K562 (cell line): ENCODE results near the gene PLEKHA6. TPM values are rescaled to one million over a fixed set of nuclear protein-coding genes. Genes with fewer than 3 reads are reported as not detected.

Source experiments
- ATAC-seq: fragments of 200-7000 bp; cut with Tn5 transposase; 3 replicates; pipeline ENCODE4 v1.9.1; 2020; ENCODE audit warnings: moderate library complexity
- BruUV-seq: library from RNA; stranded (reverse); fragments of 400-500 nt; replicated peaks from 2 replicates; lab custom pipeline; 2021; lab: Mats Ljungman, UMichigan
- CTCF ChIA-PET: fragments of 300-600 bp; formaldehyde crosslinking; extraction: SDS; loops from one replicate; lab custom pipeline; 2021; ENCODE audit warnings: low intra/inter-chr PET ratio; lab: Yijun Ruan, JAX
- POLR2A ChIA-PET: fragments of 300-600, 350-650 bp; sonication (Branson Sonifier 250); formaldehyde crosslinking; extraction: SDS; loops from one replicate; lab custom pipeline; 2021; ENCODE audit warnings: antibody characterized with exemption, inconsistent platforms; lab: Yijun Ruan, JAX
- DNase-seq, 4 experiments: peaks; one replicate each; pipeline versions ENCODE4 v3.0.0 to v3.0.0-alpha.2; 2011 to 2018; ENCODE audit warnings: low spot score in 3 of 4, mixed read lengths in 3 of 4; ENCODE audit errors: extremely low read depth in 1 of 4
- FAIRE-seq: peaks from 2 replicates; lab custom pipeline; 2011; peaks lifted over from hg19 to GRCh38; lab: Jason Lieb, UNC
- H2AFZ ChIP-seq: 2 replicates; pipeline ENCODE4 v1.6.0; 2011; ENCODE audit warnings: low read depth, low read length, control low read depth, inconsistent platforms
- H3K27ac ChIP-seq: fragments of 200-600 bp; 3 replicates; pipeline ENCODE4 v1.8.0; 2011; ENCODE audit warnings: low read depth, mild to moderate bottlenecking, control low read depth, inconsistent platforms, low read length, moderate library complexity, mixed read lengths; ENCODE audit errors: extremely low read depth
- H3K27me3 ChIP-seq, 2 experiments: fragments of 300-600 bp in 1 of 2; 2 replicates in 1 of 2; 3 replicates in 1 of 2; pipeline versions ENCODE4 v1.6.0 to v1.8.0; 2011; ENCODE audit warnings: inconsistent platforms in 2 of 2, low read length in 2 of 2, mild to moderate bottlenecking in 1 of 2, mixed read lengths in 1 of 2, moderate library complexity in 1 of 2; ENCODE audit not compliant: control insufficient read depth in 2 of 2, insufficient read depth in 2 of 2
- H3K36me3 ChIP-seq: fragments of 300-600 bp; 3 replicates; pipeline ENCODE4 v1.8.0; 2011; ENCODE audit warnings: mild to moderate bottlenecking, low read length, inconsistent platforms; ENCODE audit not compliant: control insufficient read depth, insufficient read depth
- H3K4me1 ChIP-seq, 2 experiments: fragments of 200-600 bp in 1 of 2; replicated peaks in 1 of 2; 2 replicates in 1 of 2; 3 replicates in 1 of 2; pipeline versions ENCODE4 v1.5.1 to v1.8.0; 2011; ENCODE audit warnings: inconsistent platforms in 2 of 2, low read length in 2 of 2, mild to moderate bottlenecking in 1 of 2, mixed read lengths in 1 of 2, moderate library complexity in 1 of 2; ENCODE audit not compliant: control insufficient read depth in 2 of 2, insufficient read depth in 2 of 2
- H3K4me2 ChIP-seq: 2 replicates; pipeline ENCODE4 v1.6.1; 2011; ENCODE audit warnings: low read length, control low read depth, inconsistent platforms, mixed read lengths; ENCODE audit not compliant: insufficient read depth
- H3K4me3 ChIP-seq: fragments of 200-600 bp; sonication (generic), shearing (Covaris generic); 2 replicates; pipeline ENCODE4 v1.5.1; 2016; ENCODE audit warnings: control low read depth, inconsistent platforms
- H3K79me2 ChIP-seq: fragments of 200-600 bp; 3 replicates; pipeline ENCODE4 v1.8.0; 2011; ENCODE audit warnings: low read length, inconsistent platforms; ENCODE audit not compliant: control insufficient read depth, insufficient read depth
- H3K9ac ChIP-seq, 2 experiments: 2 replicates each; pipeline versions ENCODE4 v1.6.0 to v1.6.1; 2011; ENCODE audit warnings: low read depth in 2 of 2, low read length in 2 of 2, control low read depth in 1 of 2, inconsistent platforms in 1 of 2, mild to moderate bottlenecking in 1 of 2, mixed read lengths in 1 of 2; ENCODE audit not compliant: insufficient read depth in 1 of 2
- H3K9me1 ChIP-seq: one replicate; pipeline ENCODE4 v1.6.0; 2011; ENCODE audit warnings: inconsistent platforms, mild to moderate bottlenecking, low read length, moderate library complexity; ENCODE audit not compliant: control insufficient read depth, insufficient read depth
- H3K9me3 ChIP-seq: replicated peaks from 2 replicates; pipeline ENCODE4 v1.5.1; 2011; ENCODE audit warnings: low read depth, low read length, inconsistent platforms; ENCODE audit not compliant: control insufficient read depth, insufficient read depth
- H4K20me1 ChIP-seq: replicated peaks from 2 replicates; pipeline ENCODE4 v1.6.1; 2011; ENCODE audit warnings: low read length, inconsistent platforms, mixed read lengths; ENCODE audit not compliant: control insufficient read depth, insufficient read depth
- ATF7 ChIP-seq: fragments of 450-650 bp; IDR thresholded peaks from 2 replicates; pipeline ENCODE4 v1.7.1; 2014; ENCODE audit warnings: mild to moderate bottlenecking, moderate library complexity
- COPS2 ChIP-seq: fragments of 450-650 bp; conservative IDR thresholded peaks from 2 replicates; pipeline ENCODE4 v1.6.1; 2016; ENCODE audit warnings: mild to moderate bottlenecking, moderate library complexity
- FIP1L1 ChIP-seq: fragments of 200-400 bp; formaldehyde crosslinking; IDR thresholded peaks from 2 replicates; pipeline ENCODE4 v1.6.1; 2018; ENCODE audit warnings: mild to moderate bottlenecking, low read depth, low read length; ENCODE audit not compliant: poor library complexity, severe bottlenecking
- FOSL1 ChIP-seq: fragments of 200-800 bp; sonication (Bioruptor generic); conservative IDR thresholded peaks from 2 replicates; pipeline ENCODE4 v1.6.1; 2016; ENCODE audit warnings: missing genetic modification characterization, missing compliant biosample characterization
- HNRNPK ChIP-seq: fragments of 200-400 bp; formaldehyde crosslinking; IDR thresholded peaks from one replicate; pipeline ENCODE4 v1.6.1; 2018; ENCODE audit warnings: mild to moderate bottlenecking, low read depth, low read length; ENCODE audit not compliant: poor library complexity, severe bottlenecking
- KDM2B ChIP-seq: fragments of 250-450 bp; sonication (Bioruptor Pico); IDR thresholded peaks from 2 replicates; pipeline ENCODE4 v1.8.0; 2021; ENCODE audit warnings: mild to moderate bottlenecking, moderate library complexity
- MCM2 ChIP-seq: fragments of 450-650 bp; IDR thresholded peaks from 2 replicates; pipeline ENCODE4 v1.6.1; 2017; ENCODE audit warnings: low read depth, mild to moderate bottlenecking
- MXI1 ChIP-seq: IDR thresholded peaks from 2 replicates; pipeline ENCODE4 v1.6.1; 2011; ENCODE audit warnings: low read depth, mild to moderate bottlenecking, improper control_type of control experiment, low read length
- POLR2B ChIP-seq: fragments of 450-650 bp; IDR thresholded peaks from 2 replicates; pipeline ENCODE4 v1.6.1; 2018; ENCODE audit warnings: low read depth; ENCODE audit not compliant: partially characterized antibody
- SAP30 ChIP-seq: fragments of 200-600 bp; sonication (generic); IDR thresholded peaks from 2 replicates; pipeline ENCODE4 v1.6.1; 2012; ENCODE audit warnings: borderline replicate concordance, low read depth, mild to moderate bottlenecking, moderate library complexity, low read length, control low read depth, inconsistent platforms; ENCODE audit not compliant: insufficient read depth, poor library complexity, severe bottlenecking
- SLC30A9 ChIP-seq: fragments of 250-450 bp; sonication (Bioruptor Pico); IDR thresholded peaks from 2 replicates; pipeline ENCODE4 v1.8.0; 2022; ENCODE audit warnings: mild to moderate bottlenecking, moderate library complexity
- STAT6 ChIP-seq: sonication (generic); formaldehyde crosslinking; IDR thresholded peaks from 2 replicates; pipeline ENCODE4 v1.8.1; 2023; ENCODE audit warnings: mild to moderate bottlenecking, missing genetic modification reagents
- ZC3H4 ChIP-seq: sonication (generic); formaldehyde crosslinking; IDR thresholded peaks from 2 replicates; pipeline ENCODE4 v1.9.0; 2021; ENCODE audit warnings: missing genetic modification reagents, borderline replicate concordance
- ZNF589 ChIP-seq: fragments of 200-800 bp; sonication (Bioruptor generic); IDR thresholded peaks from 2 replicates; pipeline ENCODE4 v1.6.1; 2016; ENCODE audit warnings: low read depth, missing genetic modification characterization, missing compliant biosample characterization
- ZNF695 ChIP-seq: fragments of 450-650 bp; formaldehyde crosslinking; IDR thresholded peaks from 2 replicates; pipeline ENCODE4 v1.4.0; 2020; ENCODE audit warnings: mild to moderate bottlenecking, moderate library complexity
- WGBS: fragments of 100-300 bp; shearing (Covaris generic); methylation state at CpG from one replicate; pipeline ENCODE4 v1.1.6; 2016; ENCODE audit warnings: low coverage, mixed read lengths; ENCODE audit not compliant: insufficient coverage; ENCODE audit errors: missing lambda C conversion rate; 5-methylcytosine and 5-hydroxymethylcytosine counted together
- in situ Hi-C: fragments of 300-500 bp; cut with MboI; formaldehyde crosslinking; loops from 4 replicates; pipeline ENCODE4 v1.15.0; 2018; ENCODE audit warnings: inconsistent platforms, mixed read lengths
- intact Hi-C: fragments of 100-400 bp; cut with micrococcal nuclease; formaldehyde crosslinking; loops from 2 replicates; pipeline ENCODE4 v1.14.2; 2022
- polyA plus RNA-seq, 8 experiments: library from polyadenylated mRNA; depleted of rRNA in 4 of 8; stranded (reverse) in 5 of 8; unstranded in 3 of 8; fragments of >200 nt; fragmentation: Nextera tagmentation in 2 of 8; fragmentation: Illumina TruSeq in 1 of 8; extraction: Ambion mirVana in 2 of 8; extraction: Trizol in 1 of 8; gene quantifications; 2 replicates each; pipeline versions ENCODE4 v1.2.1 to v1.2.3, GENCODE V29; 2011 to 2014; ENCODE audit warnings: inconsistent platforms in 1 of 8, missing spikeins in 1 of 8
- total RNA-seq, 7 experiments: library from RNA; depleted of rRNA in 6 of 7; stranded (reverse); fragments of >200 nt in 6 of 7; fragmentation: Illumina TruSeq in 2 of 7; extraction: Trizol in 2 of 7; gene quantifications; 2 replicates each; pipeline versions ENCODE4 v1.2.1 to v1.2.3, GENCODE V29; 2011 to 2021; ENCODE audit warnings: low replicate concordance in 1 of 7

The PLEKHA6 gene
- total and polyA plus RNA-seq, 9 of the 15 experiments (the other 6 are each of a cell fraction or from before 2014, with no cell fraction given), result under 0.01 to 0.33 (median 0.01) TPM; not detected in 4

GRCh38 chr1:204242920-204243319 lies 116.8 kb downstream of the PLEKHA6 start:
- POLR2A ChIA-PET, result interaction anchor here (1.3 kb wide), 1 partner anchor 11 kb away, joined by 3 read pairs; no protein-coding TSS in a partner anchor
- BruUV-seq, result no TSS peak

GRCh38 chr1:204241914-204242313 lies 117.8 kb downstream of the PLEKHA6 start:
- DNase-seq (no peak), ATAC-seq (no peak), FAIRE-seq (no peak)
- peaks cover 11 to 43% of the 10 kb centered on the region in 2 experiments; a peak in 3 of 5 replicates for H3K27me3 ChIP-seq
- no peak overlapping the region for H3K27ac ChIP-seq
- no peaks in the 10 kb centered on the region for H3K9me1 ChIP-seq
- H3K9me3 ChIP-seq, result no peaks in the 10 kb centered on the region
- no peaks in the 10 kb centered on the region for H3K79me2 ChIP-seq
- 0% methylated on average over 5 of the region's 5 CpGs for WGBS
- no peaks in the 10 kb centered on the region for H3K4me1 ChIP-seq
- no TSS peak for BruUV-seq
- intact Hi-C loops, result no loop called here
- no peak overlapping the region for H2AFZ ChIP-seq
- H3K4me2 ChIP-seq, result no peak overlapping the region
- POLR2A ChIA-PET, result interaction anchor here (1.3 kb wide), 1 partner anchor 12 kb away, joined by 3 read pairs; no protein-coding TSS in a partner anchor
- H3K36me3 ChIP-seq, result no peaks in the 10 kb centered on the region
- peaks cover 4% of the 10 kb centered on the region; the same call in 1 of the 2 replicates for H4K20me1 ChIP-seq
- no peak overlapping the region for H3K4me3 ChIP-seq
- H3K9ac ChIP-seq, result no peak overlapping the region
- TF ChIP-seq COPS2 (no peak), FOSL1 (no peak), FIP1L1 (no peak), MCM2 (no peak), POLR2B (no peak), HNRNPK (no peak), SLC30A9 (CRISPR knock-in tag) (no peak), STAT6 (CRISPR knock-in tag) (no peak), SAP30 (no peak), ZC3H4 (no peak), ZNF695 (CRISPR knock-in tag) (no peak), MXI1 (no peak), KDM2B (CRISPR knock-in tag) (no peak), ATF7 (no peak)
- TF ChIP-seq, all 486 proteins: peak for 0
- CTCF ChIA-PET, result no interaction called here
- in situ Hi-C loops, result no loop called here

More at GRCh38 chr1:204242920-204243319, 116.8 kb downstream of the PLEKHA6 start:
- Histone ChIP-seq H2AFZ (no peak overlapping the region), H4K20me1 (peaks cover 4% of the 10 kb centered on the region; the same call in 1 of the 2 replicates), H3K4me2 (no peak overlapping the region), H3K9me1 (no peaks in the 10 kb centered on the region), H3K79me2 (no peaks in the 10 kb centered on the region), H3K4me1 (no peaks in the 10 kb centered on the region), H3K4me3 (no peak overlapping the region), H3K9ac (no peak overlapping the region), H3K27me3 (peaks cover 18 to 51% of the 10 kb centered on the region in 2 experiments; a peak in 4 of 5 replicates), H3K36me3 (no peaks in the 10 kb centered on the region), H3K9me3 (no peaks in the 10 kb centered on the region), H3K27ac (no peak overlapping the region)
- 0% methylated on average over 10 of the region's 10 CpGs for WGBS
- intact Hi-C loops, result no loop called here
- DNase-seq (no peak), FAIRE-seq (no peak), ATAC-seq (no peak)
- in situ Hi-C loops, result no loop called here
- CTCF ChIA-PET, result no interaction called here
- no peak for TF ChIP-seq ZNF589 (CRISPR knock-in tag)
